Pulmonary artery endothelial cell (primary cell): ENCODE results near the gene PMPCA. TPM values are rescaled to one million over a fixed set of nuclear protein-coding genes. Genes with fewer than 3 reads are reported as not detected.

Experiments
- DNase-seq: peaks from one replicate; pipeline ENCODE4 v3.0.0-alpha.2; 2011; ENCODE audit warnings: low read depth, low spot score
- total RNA-seq: library from RNA; depleted of rRNA; stranded (reverse); fragments of >200 nt; gene quantifications from 2 replicates; pipeline ENCODE4 v1.2.3, GENCODE V29; 2014

Gene PMPCA
- total RNA-seq, 1 donor from 2014 or later, result 65.5 TPM

DNA sequence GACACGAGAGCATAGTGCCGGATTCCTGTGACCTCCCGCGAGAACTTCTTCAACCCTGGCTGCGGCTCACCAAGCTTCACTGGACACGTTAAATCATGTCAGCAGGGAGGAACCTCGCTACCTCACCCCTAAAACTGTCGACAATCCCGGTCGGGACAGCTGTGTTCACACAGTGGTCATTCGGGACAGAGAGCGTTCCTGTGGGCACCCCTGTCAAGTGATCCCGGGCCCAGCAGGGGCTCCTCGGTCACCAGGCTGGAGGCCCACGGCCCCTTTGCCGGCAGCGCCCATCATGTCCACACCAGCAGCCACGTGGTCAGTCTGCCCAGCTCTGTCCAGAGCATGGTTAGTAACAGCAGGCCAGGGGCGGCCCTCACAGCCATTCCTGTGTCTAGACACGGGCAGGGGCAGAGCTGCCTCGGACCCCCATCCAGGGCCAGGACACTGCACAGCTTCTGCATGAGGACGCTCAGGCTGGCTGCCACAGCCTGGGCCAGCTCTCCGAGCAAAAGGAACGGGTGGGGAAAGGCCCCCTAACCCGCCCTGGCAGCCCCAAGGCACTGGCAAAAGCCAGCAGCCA is 25.7 kb downstream of the PMPCA start:
- DNase-seq, result no peak

DNA sequence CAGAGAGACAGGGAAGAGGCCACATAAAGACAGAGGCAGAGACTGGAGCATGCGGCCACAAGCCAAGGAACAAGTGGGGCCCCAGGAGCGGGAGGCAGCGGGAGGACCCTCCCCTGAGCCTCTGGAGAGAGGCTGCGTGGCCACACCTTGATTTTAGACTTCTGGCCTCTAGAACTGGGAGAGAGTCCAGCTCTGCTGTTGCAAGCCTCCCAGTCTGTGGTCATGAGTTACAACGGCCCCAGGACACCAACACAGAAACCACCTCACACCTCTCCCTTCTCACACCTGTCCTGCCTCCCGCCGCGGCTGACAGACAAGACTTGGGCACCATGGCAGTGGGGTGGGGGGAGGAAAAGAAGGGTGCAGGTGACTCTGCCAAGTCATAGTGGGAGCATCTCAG is 27.0 kb downstream of the PMPCA start:
- DNase-seq, result no peak

DNA sequence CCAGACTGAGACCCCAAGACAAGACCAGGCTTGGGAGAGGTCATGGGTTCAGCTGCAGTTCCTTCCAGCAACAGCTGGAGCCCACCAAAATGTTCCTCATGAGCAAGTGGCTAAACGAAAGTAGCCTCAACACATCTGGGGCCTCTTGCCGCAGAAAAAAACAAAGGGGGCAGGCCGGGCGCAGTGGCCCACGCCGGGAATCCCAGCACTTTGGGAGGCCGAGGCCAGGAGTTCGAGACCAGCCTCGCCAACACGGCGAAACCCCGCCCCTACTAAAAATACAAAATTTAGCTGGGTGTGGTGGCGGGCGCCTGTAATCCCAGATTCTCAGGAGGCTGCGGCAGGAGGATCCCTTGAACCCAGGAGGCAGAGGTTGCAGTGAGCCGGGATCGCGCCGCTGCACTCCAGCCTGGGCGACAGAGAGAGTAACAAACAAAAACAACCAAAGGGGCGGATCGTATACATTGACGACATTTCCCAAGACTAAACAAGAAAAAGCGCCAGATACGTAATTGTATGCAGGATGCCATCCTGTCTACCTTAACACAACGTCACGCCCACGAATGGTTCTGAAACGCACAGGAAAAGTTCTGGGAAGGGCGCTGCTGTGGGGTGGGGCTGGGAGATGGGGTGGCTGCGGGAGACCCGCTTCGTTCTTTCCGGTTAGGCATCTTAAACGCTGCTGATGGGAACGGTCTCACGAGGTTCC is 27.5 kb downstream of the PMPCA start:
- DNase-seq, result no peak

DNA sequence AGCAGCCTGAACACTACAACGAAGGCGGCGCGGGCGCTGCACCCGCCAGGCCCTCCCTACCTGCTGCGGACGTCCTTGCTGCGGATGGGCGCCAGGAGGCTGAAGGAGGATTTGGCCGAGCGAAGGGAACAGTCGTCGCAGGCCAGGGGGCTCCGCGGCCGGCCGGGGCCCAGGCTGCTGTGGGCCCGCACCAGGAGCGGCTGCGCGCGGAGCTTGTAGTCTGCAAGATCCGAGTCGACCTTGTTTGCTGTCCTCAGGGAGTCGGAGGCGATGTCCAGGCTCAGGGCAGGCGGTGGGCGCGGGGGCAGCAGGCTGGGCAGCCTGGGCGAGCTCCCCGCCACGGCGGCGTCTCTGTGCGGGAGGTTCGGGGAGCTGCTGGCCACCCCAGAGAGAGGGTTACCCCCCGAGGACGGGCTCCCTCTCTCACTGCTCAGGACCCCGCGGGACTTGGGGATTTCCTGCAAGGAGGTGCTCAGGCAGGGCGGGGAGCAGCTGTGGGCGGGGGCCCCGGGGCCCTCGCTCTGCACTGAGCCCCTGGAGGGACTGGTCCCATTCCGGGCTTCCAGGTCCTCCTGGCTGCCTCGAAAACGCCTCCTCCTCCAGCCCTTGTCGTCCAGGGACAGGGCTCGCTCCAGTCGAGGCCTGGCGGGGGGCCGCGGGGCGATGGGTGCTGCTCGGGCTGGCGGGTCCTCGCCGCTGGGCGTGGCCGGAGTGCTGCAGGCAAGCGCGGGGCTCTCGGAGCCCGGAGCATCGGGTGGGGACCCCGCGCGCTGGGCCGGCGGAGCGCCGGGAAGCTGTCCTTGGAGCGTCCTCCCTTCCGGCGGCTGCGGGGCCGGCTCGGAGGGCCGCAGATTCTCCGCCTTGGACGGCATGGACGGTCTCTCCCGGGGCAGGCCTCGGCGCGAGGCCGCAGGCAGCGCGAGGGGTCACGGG is 28.4 kb downstream of the PMPCA start:
- DNase-seq, result no peak

DNA sequence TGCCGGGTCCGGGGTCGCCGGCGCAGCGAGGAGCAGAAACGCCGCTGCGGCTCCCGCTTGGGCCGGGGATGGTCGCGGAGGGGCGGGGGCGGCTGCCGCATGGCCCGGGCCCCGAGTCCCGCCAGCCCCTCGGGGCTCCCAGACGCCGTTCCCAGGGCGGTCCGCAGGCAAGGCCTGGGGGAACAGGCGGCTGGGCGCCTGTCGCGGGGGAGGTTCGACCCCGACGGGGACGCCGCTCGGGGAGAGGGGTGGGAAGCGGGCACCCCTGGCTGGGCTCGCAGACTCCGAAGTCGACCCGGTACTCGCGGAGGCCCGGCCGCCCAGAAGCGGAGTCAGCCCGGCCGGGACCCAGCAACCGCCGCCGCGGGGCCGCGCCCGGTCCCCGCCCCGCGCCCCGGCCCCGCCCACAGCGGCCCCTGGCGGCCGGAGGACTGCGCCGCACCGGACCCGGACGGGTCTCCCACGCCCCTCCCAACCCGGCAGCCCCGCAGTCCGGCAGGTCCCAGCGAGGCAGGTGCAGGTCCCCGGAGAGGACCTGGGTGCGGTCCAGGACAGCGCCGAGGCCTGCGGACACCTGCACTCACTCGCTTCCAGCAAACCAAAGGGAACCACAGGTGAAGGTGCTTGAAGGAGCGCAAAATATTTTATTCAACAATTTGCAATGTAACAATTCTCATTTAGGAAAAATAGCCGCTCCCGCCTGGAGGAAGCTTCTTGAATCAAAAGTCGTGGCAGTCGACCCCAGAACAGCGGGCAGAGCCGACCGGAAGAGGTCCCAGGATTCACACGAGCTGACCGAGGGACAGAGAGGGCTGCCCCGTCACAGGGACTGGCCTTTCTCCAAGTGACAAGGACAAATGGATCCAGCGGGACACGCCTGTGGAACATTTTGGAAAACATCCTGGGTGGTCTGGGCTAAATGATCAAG is 29.3 kb downstream of the PMPCA start, which contains the start of gene INPP5E:
INPP5E (minus strand) TSS at position 365 of the 928 bp plus-strand sequence. CDS start 426 bp downstream, outside the sequence.
- peak; percentile 15 for DNase-seq

DNA sequence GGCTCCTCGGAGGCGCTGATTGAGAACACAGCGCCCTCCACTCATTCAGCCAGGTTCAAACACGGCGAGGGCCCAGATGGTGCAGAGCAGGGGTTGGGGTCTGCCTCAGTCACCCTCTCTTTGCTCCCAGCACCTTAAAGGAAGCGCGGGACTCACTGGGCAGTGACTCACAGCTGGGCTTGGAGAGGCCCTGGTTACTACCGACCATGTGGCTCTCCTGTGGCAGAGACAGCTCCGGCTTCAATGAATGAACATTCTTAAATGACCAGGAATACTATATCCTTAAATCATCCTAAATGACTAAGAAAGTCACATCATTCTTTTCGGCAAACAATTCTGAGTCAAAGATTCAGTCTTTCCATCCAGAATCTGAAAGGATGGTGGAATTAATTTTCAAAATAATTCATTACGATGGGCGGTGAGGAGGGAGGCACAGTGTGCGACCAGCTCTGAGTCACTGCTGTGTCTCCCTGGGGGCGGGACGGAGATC is 30.8 kb downstream of the PMPCA start:
- no peak for DNase-seq

DNA sequence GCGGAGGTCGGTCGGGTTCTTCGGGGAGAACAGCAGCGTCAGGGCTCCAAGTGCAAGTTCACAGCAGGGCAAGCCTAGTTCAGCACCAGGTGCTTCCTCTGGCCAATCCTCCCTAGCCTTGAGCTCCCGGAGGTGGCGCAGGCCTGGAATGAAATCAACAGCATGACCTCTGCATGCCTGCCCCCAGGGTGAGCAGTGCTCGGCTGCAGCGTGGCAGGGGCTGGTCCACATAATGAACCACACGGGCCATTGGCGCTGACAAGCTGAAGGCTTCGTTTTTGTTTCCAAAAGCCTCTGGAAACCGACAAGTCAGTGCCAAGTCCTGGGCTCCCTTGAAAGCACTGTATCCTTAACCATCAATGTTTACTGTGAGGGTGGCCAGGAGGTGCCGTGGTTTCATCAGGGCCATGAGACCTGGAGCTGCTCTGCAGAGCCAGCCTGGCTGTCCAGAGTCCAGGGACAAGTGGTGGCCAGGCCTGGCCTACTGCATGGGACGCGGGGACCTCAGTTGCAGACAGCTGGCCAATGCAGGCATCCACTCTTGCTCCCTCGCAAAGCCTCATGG is 31.3 kb downstream of the PMPCA start:
- no peak for DNase-seq

DNA sequence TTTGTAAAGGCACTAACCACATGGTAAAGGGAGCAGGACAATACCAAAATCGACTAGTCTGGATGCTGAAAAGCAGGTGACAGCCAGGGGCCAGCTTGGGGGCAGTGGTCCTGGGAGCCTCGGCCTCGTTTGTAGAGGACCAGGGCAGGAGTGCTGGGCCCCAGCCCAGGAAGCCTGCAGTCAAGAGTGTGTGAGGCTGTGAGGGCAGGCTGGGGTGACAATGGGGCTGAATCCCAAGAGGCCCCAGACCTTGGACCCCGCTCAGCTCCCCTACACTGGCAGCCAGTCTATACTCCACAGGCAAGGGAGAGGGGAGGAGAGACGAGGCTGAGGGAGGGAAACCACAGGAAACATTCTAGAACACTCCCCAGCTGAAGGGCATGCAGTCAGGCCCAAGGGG is 31.8 kb downstream of the PMPCA start:
- DNase-seq, result no peak

DNA sequence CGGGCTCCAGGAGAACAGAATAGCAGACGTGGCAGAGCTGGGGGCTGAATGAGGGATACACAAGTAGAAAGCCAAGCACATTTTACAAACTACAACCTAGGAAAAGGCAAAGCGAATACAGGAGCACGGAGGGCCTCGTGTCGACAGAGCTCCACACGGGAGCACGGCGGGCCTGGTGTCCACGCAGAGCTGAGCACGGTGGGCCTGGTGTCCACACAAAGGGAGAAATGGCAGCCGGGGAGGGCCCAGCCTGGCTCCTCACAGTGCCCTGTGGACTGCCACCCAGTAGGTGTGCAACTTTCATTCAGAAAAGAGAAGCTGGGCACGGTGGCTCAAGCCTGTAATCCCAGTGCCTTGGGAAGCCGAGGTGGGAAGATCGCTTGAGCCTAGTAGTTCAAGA is 32.6 kb downstream of the PMPCA start:
- no peak for DNase-seq

DNA sequence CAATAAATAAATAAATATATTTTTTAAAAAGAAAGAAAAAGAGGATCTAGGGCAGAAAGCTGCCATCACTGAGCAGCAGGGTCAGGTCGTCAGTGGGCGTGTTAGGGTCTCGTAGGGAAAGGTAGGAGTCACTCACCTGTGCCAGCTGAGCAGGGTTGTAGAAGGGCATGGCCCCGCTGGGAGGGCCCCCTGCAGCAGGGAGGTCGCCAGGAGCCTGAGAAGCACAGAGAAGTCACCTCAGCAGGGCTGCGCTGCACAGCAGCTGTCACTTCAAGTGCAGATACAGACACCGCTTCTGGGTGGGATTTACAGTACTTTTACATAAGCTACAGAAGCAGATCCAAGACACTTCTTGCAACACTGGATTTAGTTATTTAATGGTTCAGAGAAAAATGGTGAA is 33.2 kb downstream of the PMPCA start:
- no peak for DNase-seq

DNA sequence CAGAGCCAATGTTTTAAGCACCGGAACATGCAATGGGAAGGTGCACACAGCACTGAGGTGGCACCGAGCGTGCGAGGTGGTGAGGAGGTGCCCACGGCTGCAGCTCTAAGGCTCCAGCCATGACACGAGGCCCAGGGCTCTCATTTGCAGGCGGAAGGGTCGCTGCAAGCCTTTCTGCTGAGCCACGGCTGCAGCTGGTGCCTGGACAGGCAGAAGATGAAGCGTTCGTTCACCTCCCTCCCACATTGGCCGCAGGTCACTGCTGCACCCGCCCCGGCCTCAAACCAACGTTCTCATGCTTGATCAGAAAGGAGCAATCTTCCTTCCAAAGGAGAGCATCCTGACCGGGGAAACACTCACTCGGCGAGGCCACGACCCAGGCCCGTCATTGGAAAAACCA is 33.6 kb downstream of the PMPCA start:
- no peak for DNase-seq

DNA sequence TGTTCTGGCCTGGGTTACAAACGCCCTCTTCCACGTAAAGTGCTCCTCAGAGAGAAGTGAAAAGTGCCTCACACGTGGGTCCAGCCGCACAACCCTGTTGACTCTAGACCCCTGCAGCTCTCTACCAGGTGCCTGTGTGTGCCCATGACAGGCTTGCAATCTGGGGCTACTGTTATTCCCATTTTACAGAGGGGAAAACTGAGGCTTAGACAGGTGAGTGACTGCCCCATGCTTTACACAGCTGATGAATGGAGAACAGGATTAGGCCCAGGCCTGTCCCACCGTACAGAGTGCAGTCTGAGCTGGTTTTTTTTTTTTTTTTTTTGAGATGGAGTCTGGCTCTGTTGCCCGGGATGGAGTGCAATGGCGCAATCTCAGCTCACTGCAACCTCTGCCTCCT is 35.3 kb downstream of the PMPCA start:
- DNase-seq, result no peak

DNA sequence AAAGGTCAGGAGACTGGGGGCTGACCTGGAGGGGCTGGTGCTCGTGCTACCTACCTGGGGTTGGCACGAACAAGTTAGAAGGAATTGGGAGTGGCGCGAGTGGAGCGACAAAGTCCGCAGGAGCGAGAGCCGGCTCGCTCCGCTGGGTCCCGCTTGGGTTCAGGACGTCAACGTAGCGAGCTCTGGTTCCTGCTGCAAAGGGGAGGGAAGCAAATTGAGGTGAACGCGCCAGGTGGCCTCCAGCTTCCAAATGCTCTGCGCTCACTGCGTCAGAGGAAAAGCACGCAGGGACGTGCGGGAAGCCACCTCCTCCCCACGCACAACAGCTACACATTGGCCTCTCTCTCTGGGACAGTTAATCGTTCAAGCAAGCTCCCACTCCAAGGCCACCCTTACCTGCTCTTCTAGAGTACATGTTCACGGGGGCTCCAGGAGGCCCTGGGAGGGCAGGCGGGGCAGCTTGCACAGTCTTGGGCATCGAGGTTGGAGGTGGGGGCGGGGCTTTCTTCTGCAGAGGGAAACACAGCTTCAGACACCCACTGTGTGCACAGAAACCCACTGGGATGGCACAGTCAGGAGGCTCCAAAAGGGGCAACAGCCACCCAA is 36.8 kb downstream of the PMPCA start:
- DNase-seq, result no peak

DNA sequence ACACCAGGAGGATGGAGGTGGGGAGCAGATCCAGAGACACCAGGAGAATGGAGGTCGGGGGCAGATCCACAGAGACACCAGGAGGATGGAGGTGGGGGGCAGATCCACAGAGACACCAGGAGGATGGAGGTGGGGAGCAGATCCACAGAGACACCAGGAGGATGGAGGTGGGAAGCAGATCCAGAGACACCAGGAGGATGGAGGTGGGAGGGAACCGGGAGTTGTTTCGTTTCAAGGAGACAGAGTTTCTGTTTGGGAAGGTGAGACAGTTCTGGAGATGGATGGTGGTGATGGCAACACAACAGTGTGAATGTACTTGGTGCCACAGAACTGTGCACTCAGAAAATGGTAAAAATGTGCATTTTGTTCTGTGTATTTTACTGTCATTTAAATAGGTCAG is 38.2 kb downstream of the PMPCA start:
- DNase-seq, result no peak

DNA sequence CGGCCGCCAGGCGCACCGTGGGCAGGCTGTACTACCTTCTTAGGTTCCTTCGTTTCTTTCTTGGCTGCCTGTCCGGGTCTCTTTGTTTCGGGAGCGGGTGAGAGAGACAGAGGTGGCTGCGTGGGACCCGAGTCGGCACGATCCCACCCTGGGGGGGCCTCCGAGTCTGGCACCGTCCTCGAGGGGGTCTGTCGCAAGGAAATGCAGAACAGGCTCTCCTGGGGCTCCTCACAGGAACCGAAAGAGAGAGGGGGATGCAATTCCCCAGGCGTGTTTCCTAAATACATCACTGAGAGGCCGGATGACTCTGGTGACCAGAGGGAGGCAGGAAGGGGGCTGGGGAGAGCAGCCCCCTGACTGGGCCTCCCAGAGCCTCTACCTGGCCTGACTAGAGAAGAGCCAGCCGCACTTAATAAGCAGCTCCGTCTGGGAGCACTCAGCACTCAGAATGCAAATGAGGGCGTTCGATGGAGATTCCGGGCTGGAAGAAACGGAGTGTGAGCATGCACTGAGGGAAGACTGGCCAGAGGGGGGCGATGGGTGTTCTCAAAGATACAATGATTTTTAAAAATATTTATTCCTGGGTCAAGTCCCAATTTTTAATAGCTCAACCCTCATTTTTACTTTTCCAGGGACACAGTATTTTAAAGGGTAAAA is 40.9 kb downstream of the PMPCA start:
- no peak for DNase-seq

DNA sequence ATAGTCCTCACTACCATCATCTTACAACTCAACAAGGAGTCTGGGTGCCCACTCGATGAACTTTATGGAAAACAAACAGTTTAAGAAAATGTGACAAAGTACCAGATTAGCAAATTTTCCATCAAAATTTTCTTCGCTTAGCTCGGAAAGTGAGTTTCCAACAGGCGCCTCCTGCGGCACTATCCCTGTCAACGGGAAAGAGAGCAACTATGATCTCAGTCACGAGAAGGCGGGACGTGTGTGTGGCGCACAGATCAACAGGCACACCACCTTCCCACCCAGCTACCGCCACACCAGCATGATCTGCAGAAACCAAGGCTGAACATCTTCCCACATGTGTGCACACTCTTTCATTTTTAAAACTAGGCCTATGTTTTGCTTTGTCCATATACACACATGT is 42.9 kb downstream of the PMPCA start:
- no peak for DNase-seq

DNA sequence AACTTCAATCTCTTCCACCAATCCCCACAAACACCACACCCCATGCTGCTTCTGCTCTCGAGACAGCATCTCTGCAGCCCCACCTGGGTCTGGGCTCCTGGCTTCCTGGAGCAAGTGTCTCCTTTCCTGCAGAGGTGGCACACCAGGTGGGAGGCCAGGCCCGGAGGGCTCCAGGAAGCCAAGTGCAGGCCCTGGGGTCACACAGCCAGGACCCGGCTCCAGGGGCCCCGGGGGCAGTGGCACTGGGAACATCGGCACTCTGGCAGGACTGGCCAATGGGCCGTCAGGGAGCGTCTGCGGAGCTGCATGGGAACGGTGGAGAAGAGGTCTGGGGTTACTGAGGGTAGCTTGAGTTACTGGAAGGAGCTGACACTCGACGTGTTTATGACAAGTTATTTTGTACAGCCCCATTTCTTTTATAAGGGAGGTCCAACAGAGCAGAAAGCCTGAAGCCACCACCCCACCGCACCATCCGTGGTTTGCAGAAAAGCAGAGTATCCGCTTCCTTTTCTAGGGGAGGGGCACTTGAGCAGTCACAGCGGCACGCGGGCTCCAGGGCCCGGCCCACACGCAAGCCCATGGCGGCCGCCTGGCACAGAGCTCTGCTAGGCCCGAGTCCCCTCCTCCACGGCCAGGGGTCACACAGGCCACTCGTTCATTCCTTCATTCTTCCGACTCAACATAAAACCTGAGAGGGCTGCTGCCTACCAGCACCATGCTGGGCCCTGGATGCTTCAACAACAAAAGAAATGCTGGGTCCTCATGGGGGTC is 43.8 kb downstream of the PMPCA start:
- DNase-seq, result no peak

DNA sequence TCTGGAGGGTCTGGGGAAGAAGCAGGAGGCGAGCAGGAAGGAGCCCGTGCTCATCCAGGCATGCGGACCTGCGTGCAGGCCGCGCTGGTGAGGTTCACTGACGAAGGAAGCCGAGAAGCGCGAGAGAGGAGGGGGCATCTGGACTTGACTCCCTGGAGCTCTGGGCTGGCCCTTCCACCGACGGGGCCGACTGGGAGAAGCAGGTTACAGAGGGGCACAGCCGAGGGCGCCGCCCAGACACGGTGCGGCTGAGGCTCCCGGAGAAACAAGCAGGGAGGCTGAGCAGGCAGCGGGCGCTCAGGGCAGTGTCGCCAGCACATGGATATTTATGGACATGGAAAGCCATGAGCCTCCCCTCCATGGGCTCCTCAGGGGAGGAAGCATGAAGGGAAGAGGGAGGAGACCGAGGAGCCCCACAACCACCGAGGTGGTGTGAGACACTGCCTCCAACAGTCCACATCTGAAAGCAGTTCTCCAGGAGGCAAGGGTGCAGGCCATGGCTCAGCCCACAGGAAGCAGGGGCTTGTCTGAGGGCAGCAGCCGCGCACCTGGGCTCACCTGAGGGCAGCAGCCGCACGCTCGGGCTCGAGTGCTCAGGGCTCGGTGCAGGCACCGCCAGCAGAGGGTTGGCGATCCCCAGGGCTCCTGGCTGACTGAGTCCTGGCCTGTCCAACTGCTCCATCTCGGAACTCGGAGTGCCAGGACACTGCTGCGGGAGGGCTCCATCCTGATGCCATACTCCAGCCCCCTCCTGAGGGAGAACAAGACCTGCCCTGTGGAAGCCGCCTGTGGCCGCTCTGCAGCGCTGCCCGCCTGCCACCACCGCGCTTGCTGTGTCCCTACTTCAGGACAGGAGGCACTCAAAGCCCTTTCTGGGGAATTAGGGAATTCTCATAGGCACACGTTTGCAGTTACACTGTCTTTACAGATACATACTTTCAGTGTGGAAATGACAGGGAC is 44.9 kb downstream of the PMPCA start:
- no peak for DNase-seq
